HG02623 (cell line): Measurements from ENCODE around the gene PPP1R9A.

Experiments
- ATAC-seq: cut with Tn5 transposase; IDR thresholded peaks from one replicate; pipeline ENCODE4 v1.9.1; 2021; ENCODE audit warnings: moderate library complexity; ENCODE audit not compliant: unreplicated experiment

Gene PPP1R9A

GRCh38 chr7:95304990-95305389 is 397.6 kb downstream of the PPP1R9A start:
- no peak for ATAC-seq

- no peak for ATAC-seq
Measured at GRCh38 chr7:95309951-95310350, 402.6 kb downstream of the PPP1R9A start.

- no peak for ATAC-seq
Measured at GRCh38 chr7:95311389-95311788, 404.0 kb downstream of the PPP1R9A start.

GRCh38 chr7:95312561-95312960 is 405.2 kb downstream of the PPP1R9A start:
- ATAC-seq: no peak

GRCh38 chr7:95316588-95316987 is 409.2 kb downstream of the PPP1R9A start:
- ATAC-seq: no peak

GRCh38 chr7:95317546-95317945 is 410.2 kb downstream of the PPP1R9A start:
- ATAC-seq: no peak

- no peak for ATAC-seq
Measured at GRCh38 chr7:95317966-95318365, 410.6 kb downstream of the PPP1R9A start.

GRCh38 chr7:95318501-95319100 is 411.2 kb downstream of the PPP1R9A start:
- ATAC-seq: no peak

- ATAC-seq: no peak
Measured at GRCh38 chr7:95319570-95319969, 412.2 kb downstream of the PPP1R9A start.

GRCh38 chr7:95320651-95321050 is 413.3 kb downstream of the PPP1R9A start:
- ATAC-seq: no peak

GRCh38 chr7:95321720-95322119 is 414.3 kb downstream of the PPP1R9A start:
- ATAC-seq: no peak

- no peak for ATAC-seq
Measured at GRCh38 chr7:95322396-95322795, 415.0 kb downstream of the PPP1R9A start.

GRCh38 chr7:95322854-95323253 is 415.5 kb downstream of the PPP1R9A start:
- no peak for ATAC-seq

GRCh38 chr7:95323410-95324129 is 416.2 kb downstream of the PPP1R9A start:
- no peak for ATAC-seq

- ATAC-seq: peak; percentile 55
Measured at GRCh38 chr7:95324431-95324830, 417.0 kb downstream of the PPP1R9A start, which contains the start of gene PON1. Gene PON1, minus strand, starts transcription at chr7:95324532. Its CDS starts 57 bp downstream, at chr7:95324475.

- ATAC-seq: no peak
Measured at GRCh38 chr7:95327356-95327755, 420.0 kb downstream of the PPP1R9A start.

- peak; percentile 99 for ATAC-seq
Measured at GRCh38 chr7:95330204-95330960, 423.0 kb downstream of the PPP1R9A start.

GRCh38 chr7:95330961-95331337 is 423.6 kb downstream of the PPP1R9A start:
- ATAC-seq: peak; percentile 13

GRCh38 chr7:95334447-95334846 is 427.1 kb downstream of the PPP1R9A start:
- no peak for ATAC-seq

- ATAC-seq: no peak
Measured at GRCh38 chr7:95335093-95335492, 427.7 kb downstream of the PPP1R9A start.

- no peak for ATAC-seq
Measured at GRCh38 chr7:95338832-95339231, 431.4 kb downstream of the PPP1R9A start.

- no peak for ATAC-seq
Measured at GRCh38 chr7:95340491-95340890, 433.1 kb downstream of the PPP1R9A start.
